ENCODE results near the gene CR1. TPM values are rescaled to one million over a fixed set of nuclear protein-coding genes. Genes with fewer than 3 reads are reported as not detected.

The CR1 gene
- total RNA-seq, 6 experiments from 2014 or later: 1.1 to 7.8 (median 2.0) TPM

DNA sequence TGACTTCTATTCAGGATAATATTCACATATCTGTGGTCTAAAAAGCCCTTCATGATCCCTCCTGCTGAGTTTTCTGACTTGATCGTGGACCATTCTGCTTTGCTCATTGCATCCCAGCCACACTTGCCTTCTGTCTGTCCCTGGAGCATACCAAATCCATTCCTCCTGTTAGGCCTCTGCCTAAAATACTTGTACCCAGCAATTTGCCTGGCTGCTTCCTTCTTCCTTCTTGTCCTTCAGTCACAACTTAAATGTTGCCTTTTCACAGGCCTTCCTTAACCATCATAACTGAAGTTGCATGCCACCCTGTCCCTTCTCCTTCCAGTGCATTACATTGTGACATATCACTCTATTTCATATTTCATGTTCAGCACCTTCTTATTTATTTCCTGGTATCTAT lies 37.5 kb upstream of the CR1 start:
- 100% methylated on average over 1 of the region's 1 CpG for WGBS (ENCODE audit: insufficient coverage, low coverage, low lambda C conversion rate, missing lambda C conversion rate)
- Histone ChIP-seq H3K4me3 (no peak overlapping the region), H3K9me3 (no peaks in the 10 kb centered on the region), H3K36me3 (no peaks in the 10 kb centered on the region), H3K27me3 (peaks cover 0 to 4% of the 10 kb centered on the region in 2 donors), H3K27ac (no peak overlapping the region), H3K4me1 (peaks cover 0 to 12% (median 6%) of the 10 kb centered on the region in 4 donors)
- TF ChIP-seq, protein P1, sequence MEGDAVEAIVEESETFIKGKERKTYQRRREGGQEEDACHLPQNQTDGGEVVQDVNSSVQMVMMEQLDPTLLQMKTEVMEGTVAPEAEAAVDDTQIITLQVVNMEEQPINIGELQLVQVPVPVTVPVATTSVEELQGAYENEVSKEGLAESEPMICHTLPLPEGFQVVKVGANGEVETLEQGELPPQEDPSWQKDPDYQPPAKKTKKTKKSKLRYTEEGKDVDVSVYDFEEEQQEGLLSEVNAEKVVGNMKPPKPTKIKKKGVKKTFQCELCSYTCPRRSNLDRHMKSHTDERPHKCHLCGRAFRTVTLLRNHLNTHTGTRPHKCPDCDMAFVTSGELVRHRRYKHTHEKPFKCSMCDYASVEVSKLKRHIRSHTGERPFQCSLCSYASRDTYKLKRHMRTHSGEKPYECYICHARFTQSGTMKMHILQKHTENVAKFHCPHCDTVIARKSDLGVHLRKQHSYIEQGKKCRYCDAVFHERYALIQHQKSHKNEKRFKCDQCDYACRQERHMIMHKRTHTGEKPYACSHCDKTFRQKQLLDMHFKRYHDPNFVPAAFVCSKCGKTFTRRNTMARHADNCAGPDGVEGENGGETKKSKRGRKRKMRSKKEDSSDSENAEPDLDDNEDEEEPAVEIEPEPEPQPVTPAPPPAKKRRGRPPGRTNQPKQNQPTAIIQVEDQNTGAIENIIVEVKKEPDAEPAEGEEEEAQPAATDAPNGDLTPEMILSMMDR (IDR thresholded peaks at IDR 0.05): no peak
- no peak for TF ChIP-seq POLR2A (IDR thresholded peaks at IDR 0.05)
- intact Hi-C loops (cut with DNase I): no loop called here
- ATAC-seq (no peak), DNase-seq (no peak)

DNA sequence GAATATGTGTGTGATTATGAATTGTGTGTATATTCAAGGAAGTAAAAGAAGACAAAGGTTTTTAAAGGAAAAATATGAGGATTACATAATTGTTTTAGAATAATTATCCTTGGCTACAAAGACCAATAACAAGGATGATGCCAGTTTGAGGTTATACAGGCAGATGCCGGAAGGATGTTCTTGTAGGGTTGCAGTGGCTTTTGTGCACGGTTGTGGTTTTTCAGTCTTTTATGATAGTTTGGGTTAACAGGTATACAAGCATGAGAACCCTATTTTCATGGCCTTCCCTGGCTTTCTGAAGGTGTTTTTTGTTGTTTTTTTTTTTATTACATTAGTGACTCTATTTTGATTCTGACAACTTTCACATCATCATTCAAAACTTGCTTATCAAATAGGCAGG lies 36.9 kb upstream of the CR1 start:
- Histone ChIP-seq H3K36me3 (no peaks in the 10 kb centered on the region), H3K4me1 (peaks cover 0 to 11% (median 5%) of the 10 kb centered on the region in 4 donors), H3K4me3 (no peak overlapping the region), H3K27ac (no peak overlapping the region), H3K9me3 (no peaks in the 10 kb centered on the region), H3K27me3 (peaks cover 0 to 4% of the 10 kb centered on the region in 2 donors)
- TF ChIP-seq, protein P1 (IDR thresholded peaks at IDR 0.05): no peak
- TF ChIP-seq POLR2A (IDR thresholded peaks at IDR 0.05): no peak
- WGBS (ENCODE audit: insufficient coverage, low coverage, low lambda C conversion rate, missing lambda C conversion rate): 86% methylated on average over 1 of the region's 2 CpGs
- DNase-seq (no peak), ATAC-seq (no peak)
- intact Hi-C loops (cut with DNase I): no loop called here

DNA sequence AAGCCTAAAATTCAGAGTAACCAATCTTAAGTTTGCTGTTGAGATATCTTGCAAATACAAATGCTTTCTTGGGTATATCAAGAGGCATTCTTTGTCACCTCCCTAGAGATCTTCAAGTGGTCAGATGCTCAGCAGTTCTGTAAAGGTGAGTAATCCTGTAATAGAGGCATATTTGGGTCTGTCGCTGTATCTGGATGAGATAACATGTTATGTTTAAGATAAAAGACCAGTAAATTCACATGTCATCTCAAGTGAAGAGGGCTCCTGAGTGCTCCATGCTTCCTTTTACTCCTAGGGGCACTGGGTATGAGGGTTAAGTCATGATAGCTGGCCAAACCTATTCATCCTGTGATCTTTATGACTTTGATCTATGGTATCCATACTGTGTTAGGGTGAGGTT lies 34.3 kb upstream of the CR1 start:
- no peaks in the 10 kb centered on the region for H3K4me1 ChIP-seq
- H3K4me3 ChIP-seq: no peak overlapping the region
- ATAC-seq (no peak), DNase-seq (no peak)
- H3K27me3 ChIP-seq: no peaks in the 10 kb centered on the region
- WGBS (ENCODE audit: insufficient coverage, low coverage, low lambda C conversion rate, missing lambda C conversion rate): 100% methylated on average over 1 of the region's 1 CpG
- no peaks in the 10 kb centered on the region for H3K9me3 ChIP-seq
- TF ChIP-seq, protein P1 (IDR thresholded peaks at IDR 0.05): no peak
- H3K36me3 ChIP-seq: no peaks in the 10 kb centered on the region
- intact Hi-C loops (cut with DNase I): no loop called here
- no peak overlapping the region for H3K27ac ChIP-seq

DNA sequence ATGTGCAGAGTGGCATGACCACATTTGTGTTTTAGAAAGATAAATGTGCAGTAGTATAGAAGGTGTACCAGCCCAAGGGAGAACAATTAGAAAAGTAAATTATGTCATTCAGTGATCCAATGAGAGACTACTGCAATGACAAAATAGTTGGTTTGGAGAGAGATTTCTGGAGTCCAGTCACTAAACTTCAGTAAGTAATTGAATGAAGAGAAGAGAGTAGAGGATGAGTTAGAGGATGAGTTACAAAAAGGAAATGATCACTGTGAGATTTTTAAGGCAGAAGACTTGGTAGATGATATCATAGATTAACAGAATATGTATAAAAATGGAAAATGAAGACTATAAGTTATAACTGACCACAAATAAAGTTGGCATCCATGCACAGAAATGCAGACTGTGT lies 33.4 kb upstream of the CR1 start:
- intact Hi-C loops (cut with DNase I): no loop called here
- Histone ChIP-seq H3K4me3 (no peak overlapping the region), H3K27ac (no peak overlapping the region), H3K9me3 (no peaks in the 10 kb centered on the region), H3K36me3 (no peaks in the 10 kb centered on the region), H3K27me3 (no peaks in the 10 kb centered on the region), H3K4me1 (no peaks in the 10 kb centered on the region)
- no peak for DNase-seq
- ATAC-seq: no peak
- TF ChIP-seq POLR2A (IDR thresholded peaks at IDR 0.05): no peak
- TF ChIP-seq, protein P1 (IDR thresholded peaks at IDR 0.05): no peak

DNA sequence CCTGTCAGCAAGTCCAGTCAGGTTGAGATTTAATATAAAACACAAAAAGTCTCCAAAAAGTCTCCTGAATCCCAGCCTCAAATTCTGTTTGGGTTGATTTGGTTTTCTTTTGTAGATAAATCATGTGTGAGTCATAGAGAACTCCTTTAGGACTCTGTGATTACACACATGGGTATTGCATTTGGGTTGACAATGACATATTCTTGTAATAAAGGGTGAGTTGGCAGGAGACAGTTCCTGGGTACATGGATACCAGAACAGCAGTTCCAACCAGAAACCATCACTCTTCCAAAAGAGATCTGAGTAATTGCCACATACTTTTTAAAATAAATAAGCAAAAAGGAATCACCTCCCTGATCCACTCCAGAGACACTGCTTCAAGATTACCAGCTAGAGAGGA lies 32.9 kb upstream of the CR1 start:
- no peaks in the 10 kb centered on the region for H3K27me3 ChIP-seq
- no peak overlapping the region for H3K27ac ChIP-seq
- H3K36me3 ChIP-seq: no peaks in the 10 kb centered on the region
- H3K4me3 ChIP-seq: no peak overlapping the region
- TF ChIP-seq POLR2A (IDR thresholded peaks at IDR 0.05): no peak
- TF ChIP-seq, protein P1 (IDR thresholded peaks at IDR 0.05): no peak
- no peaks in the 10 kb centered on the region for H3K9me3 ChIP-seq
- intact Hi-C loops (cut with DNase I): no loop called here
- DNase-seq (no peak), ATAC-seq (no peak)
- H3K4me1 ChIP-seq: no peaks in the 10 kb centered on the region

All from right lobe of liver (tissue), 6 donors.